Measurements from ENCODE around the gene CHD9NB. TPM values are rescaled to one million over a fixed set of nuclear protein-coding genes. Genes with fewer than 3 reads are reported as not detected.

CHD9NB gene
- total RNA-seq, 1 experiment from 2014 or later = 6.4 TPM

DNA sequence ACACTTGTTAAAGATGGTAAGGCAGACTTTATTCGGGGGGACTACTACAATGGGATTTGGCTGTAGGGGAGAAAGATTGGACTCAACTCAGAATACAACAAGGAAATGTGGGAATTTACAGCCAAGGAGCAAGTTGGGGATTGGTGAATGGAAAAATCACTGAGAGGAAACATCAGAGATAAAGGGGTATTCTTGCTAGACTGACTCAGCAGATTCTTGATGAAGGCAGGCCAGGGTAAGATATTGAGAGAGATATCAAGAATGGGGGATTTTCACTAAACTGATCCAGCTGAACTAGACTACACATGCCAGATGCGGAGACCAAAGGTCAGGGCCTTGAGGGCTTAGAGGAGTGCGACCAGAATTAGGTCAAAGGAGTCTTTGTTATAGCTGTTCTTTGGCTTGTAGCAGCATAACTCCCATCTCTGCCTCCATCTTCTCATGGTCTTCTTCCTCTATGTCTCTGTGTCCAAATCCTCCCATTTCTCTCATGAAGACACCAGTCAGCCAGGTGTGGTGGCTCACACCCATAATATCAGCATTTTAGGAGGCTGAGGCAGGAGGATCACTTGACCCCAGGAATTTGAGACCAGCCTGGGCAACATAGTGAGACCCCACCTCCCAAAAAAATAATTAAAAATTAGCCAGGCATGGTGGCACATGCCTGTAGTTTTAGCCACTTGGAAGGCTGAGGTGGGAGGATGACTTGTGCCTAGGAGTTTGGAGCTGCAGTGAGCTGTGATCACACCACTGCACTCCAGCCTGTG, 17.3 kb downstream of the CHD9NB start:
- Mint-ChIP-seq H3K4me3 (ENCODE audit: low read depth, unreplicated experiment) (no peak overlapping the region), H3K9me3 (ENCODE audit: low read depth, unreplicated experiment) (peaks cover 9% of the 10 kb centered on the region), H3K27me3 (ENCODE audit: unreplicated experiment) (no peaks in the 10 kb centered on the region), H3K4me1 (ENCODE audit: low read depth, unreplicated experiment) (peaks cover 14% of the 10 kb centered on the region), H3K36me3 (ENCODE audit: insufficient read depth, unreplicated experiment) (no peaks in the 10 kb centered on the region), H3K27ac (ENCODE audit: unreplicated experiment) (no peak overlapping the region)
- intact Hi-C loops (cut with micrococcal nuclease; ENCODE audit: unreplicated experiment) = no loop called here
- BruUV-seq (replicated peaks) = no TSS peak
- DNase-seq = no peak
- CTCF ChIA-PET = no interaction called here
- TF ChIP-seq, protein P1, sequence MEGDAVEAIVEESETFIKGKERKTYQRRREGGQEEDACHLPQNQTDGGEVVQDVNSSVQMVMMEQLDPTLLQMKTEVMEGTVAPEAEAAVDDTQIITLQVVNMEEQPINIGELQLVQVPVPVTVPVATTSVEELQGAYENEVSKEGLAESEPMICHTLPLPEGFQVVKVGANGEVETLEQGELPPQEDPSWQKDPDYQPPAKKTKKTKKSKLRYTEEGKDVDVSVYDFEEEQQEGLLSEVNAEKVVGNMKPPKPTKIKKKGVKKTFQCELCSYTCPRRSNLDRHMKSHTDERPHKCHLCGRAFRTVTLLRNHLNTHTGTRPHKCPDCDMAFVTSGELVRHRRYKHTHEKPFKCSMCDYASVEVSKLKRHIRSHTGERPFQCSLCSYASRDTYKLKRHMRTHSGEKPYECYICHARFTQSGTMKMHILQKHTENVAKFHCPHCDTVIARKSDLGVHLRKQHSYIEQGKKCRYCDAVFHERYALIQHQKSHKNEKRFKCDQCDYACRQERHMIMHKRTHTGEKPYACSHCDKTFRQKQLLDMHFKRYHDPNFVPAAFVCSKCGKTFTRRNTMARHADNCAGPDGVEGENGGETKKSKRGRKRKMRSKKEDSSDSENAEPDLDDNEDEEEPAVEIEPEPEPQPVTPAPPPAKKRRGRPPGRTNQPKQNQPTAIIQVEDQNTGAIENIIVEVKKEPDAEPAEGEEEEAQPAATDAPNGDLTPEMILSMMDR (IDR thresholded peaks at IDR 0.05; ENCODE audit: unreplicated experiment) = no peak

DNA sequence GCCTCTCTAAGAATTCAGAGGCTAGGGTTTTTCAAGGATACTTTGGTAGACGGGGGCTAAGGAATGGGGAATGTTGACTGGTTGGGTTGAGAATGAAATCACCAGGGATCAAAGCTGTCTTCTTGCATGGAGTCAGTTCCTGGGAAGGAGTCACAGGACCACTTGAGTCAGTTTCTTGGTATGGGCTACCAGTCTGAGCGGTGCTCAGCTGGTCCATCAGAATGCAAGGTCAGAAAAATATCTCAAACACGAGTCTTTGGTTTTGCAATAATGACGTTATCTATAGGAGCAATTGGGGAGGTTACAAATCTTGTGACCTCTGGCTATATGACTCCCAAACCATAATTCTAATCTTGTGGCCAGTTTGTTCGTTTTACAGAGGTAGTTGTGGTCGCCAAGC, 18.4 kb downstream of the CHD9NB start:
- intact Hi-C loops (cut with micrococcal nuclease; ENCODE audit: unreplicated experiment) = no loop called here
- CTCF ChIA-PET = interaction anchor here (0.6 kb wide), 1 partner anchor 268 kb away, joined by 4 read pairs; no protein-coding TSS in a partner anchor
- Mint-ChIP-seq H3K4me1 (ENCODE audit: low read depth, unreplicated experiment) (peaks cover 13% of the 10 kb centered on the region), H3K36me3 (ENCODE audit: insufficient read depth, unreplicated experiment) (no peaks in the 10 kb centered on the region), H3K4me3 (ENCODE audit: low read depth, unreplicated experiment) (no peak overlapping the region), H3K27ac (ENCODE audit: unreplicated experiment) (no peak overlapping the region), H3K27me3 (ENCODE audit: unreplicated experiment) (no peaks in the 10 kb centered on the region), H3K9me3 (ENCODE audit: low read depth, unreplicated experiment) (peaks cover 9% of the 10 kb centered on the region)
- no peak for DNase-seq
- no TSS peak for BruUV-seq (replicated peaks)
- TF ChIP-seq, protein P1 (IDR thresholded peaks at IDR 0.05; ENCODE audit: unreplicated experiment) = no peak

DNA sequence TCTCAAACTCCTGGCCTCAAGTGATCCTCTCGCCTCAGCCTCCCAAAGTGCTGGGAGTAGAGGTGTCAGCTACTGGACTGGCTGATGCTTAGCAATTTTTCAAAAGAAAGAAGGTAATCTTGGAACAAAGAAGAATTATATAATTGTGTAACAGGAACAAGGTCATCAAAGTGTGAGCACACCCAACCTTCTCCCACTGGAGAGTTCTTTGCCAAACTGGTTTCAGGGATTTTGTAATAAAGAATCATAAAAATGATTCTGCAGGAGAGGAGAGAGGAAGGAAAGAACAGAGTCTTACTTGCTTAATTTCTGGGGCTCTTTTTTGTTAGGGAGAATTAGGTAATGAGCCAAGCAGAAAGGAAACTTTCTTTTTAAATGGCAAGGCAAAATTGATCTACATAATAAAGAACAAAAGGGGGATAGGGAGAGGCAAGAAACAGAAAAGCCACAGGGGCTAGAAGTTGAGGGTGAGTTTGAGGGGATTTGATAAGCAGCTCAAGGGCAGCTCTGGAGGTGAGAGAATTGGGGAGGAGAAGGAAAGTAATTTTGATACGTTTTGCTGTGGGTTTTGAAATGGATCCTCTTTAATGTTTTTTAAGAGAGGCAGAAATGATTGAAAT, 21.3 kb downstream of the CHD9NB start:
- BruUV-seq (replicated peaks) = no TSS peak
- DNase-seq = no peak
- Mint-ChIP-seq H3K9me3 (ENCODE audit: low read depth, unreplicated experiment) (peaks cover 9% of the 10 kb centered on the region), H3K4me3 (ENCODE audit: low read depth, unreplicated experiment) (no peak overlapping the region), H3K27ac (ENCODE audit: unreplicated experiment) (no peak overlapping the region), H3K4me1 (ENCODE audit: low read depth, unreplicated experiment) (peaks cover 13% of the 10 kb centered on the region), H3K27me3 (ENCODE audit: unreplicated experiment) (no peaks in the 10 kb centered on the region), H3K36me3 (ENCODE audit: insufficient read depth, unreplicated experiment) (no peaks in the 10 kb centered on the region)
- intact Hi-C loops (cut with micrococcal nuclease; ENCODE audit: unreplicated experiment) = no loop called here
- CTCF ChIA-PET = no interaction called here
- TF ChIP-seq, protein P1 (IDR thresholded peaks at IDR 0.05; ENCODE audit: unreplicated experiment) = no peak

DNA sequence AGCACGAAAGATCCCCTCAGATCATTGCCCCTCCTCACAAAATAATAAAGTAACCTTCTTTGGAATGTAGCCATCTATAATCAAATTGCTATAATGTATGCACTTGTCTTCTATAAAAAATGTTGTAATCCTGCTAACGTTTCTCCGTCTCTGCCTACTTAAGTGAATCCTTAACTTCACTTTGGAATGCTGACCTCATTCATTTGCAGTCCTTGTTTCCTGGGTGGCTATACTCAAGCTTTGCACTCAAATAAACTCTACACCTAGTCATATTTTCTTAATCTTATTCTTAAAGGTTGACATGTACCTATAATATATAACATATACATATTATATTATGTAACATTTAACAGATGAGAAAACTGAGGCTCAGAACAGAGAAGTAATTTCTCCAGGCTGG, 22.7 kb downstream of the CHD9NB start:
- CTCF ChIA-PET = no interaction called here

More for the DNA sequence above, 22.7 kb downstream of the CHD9NB start:
- peaks cover 13% of the 10 kb centered on the region for H3K4me1 Mint-ChIP-seq (ENCODE audit: low read depth, unreplicated experiment)
- H3K4me3 Mint-ChIP-seq (ENCODE audit: low read depth, unreplicated experiment) = no peak overlapping the region
- peaks cover 9% of the 10 kb centered on the region for H3K9me3 Mint-ChIP-seq (ENCODE audit: low read depth, unreplicated experiment)
- TF ChIP-seq, protein P1 (IDR thresholded peaks at IDR 0.05; ENCODE audit: unreplicated experiment) = no peak
- no peak for DNase-seq
- intact Hi-C loops (cut with micrococcal nuclease; ENCODE audit: unreplicated experiment) = loop anchor here (10.0 kb wide), 1 partner anchor 1215 kb away; no protein-coding TSS in a partner anchor
- no peaks in the 10 kb centered on the region for H3K36me3 Mint-ChIP-seq (ENCODE audit: insufficient read depth, unreplicated experiment)
- H3K27me3 Mint-ChIP-seq (ENCODE audit: unreplicated experiment) = no peaks in the 10 kb centered on the region
- H3K27ac Mint-ChIP-seq (ENCODE audit: unreplicated experiment) = no peak overlapping the region
- no TSS peak for BruUV-seq (replicated peaks)

Measured in Calu3 (cell line).